GM19328 (cell line): ENCODE data around the gene OCA2.
"Not testable (repeated sequence)": the region's sequence is repeated elsewhere in the genome, so short reads cannot be mapped to it uniquely, and the experiment has no call there.

Experiments
- ATAC-seq: cut with Tn5 transposase; IDR thresholded peaks from one replicate; pipeline ENCODE4 v1.9.1; 2021; ENCODE audit warnings: mild to moderate bottlenecking, moderate library complexity; ENCODE audit not compliant: unreplicated experiment

OCA2 gene

GRCh38 chr15:27787931-27788330 lies 311.2 kb downstream of the OCA2 start:
- ATAC-seq = no peak

- no peak for ATAC-seq
Measured at GRCh38 chr15:27784107-27784506, 315.0 kb downstream of the OCA2 start.

GRCh38 chr15:27783678-27784077 lies 315.4 kb downstream of the OCA2 start:
- no peak for ATAC-seq

- no peak for ATAC-seq
Measured at GRCh38 chr15:27782125-27782524, 317.0 kb downstream of the OCA2 start.

- no peak for ATAC-seq
Measured at GRCh38 chr15:27776501-27776900, 322.6 kb downstream of the OCA2 start.

GRCh38 chr15:27774638-27775037 lies 324.5 kb downstream of the OCA2 start:
- no peak for ATAC-seq

- no peak for ATAC-seq
Measured at GRCh38 chr15:27774191-27774590, 324.9 kb downstream of the OCA2 start.

GRCh38 chr15:27771892-27772291 lies 327.2 kb downstream of the OCA2 start:
- no peak for ATAC-seq

GRCh38 chr15:27770769-27771554 lies 328.2 kb downstream of the OCA2 start:
- ATAC-seq = no peak

GRCh38 chr15:27770086-27770607 lies 329.0 kb downstream of the OCA2 start:
- no peak for ATAC-seq

- no peak for ATAC-seq
Measured at GRCh38 chr15:27769652-27770051, 329.5 kb downstream of the OCA2 start.

- no peak for ATAC-seq
Measured at GRCh38 chr15:27768732-27769475, 330.2 kb downstream of the OCA2 start.

GRCh38 chr15:27767918-27768640 lies 331.0 kb downstream of the OCA2 start:
- no peak for ATAC-seq

- not testable (repeated sequence) for ATAC-seq
Measured at GRCh38 chr15:27767430-27767829, 331.7 kb downstream of the OCA2 start.

- ATAC-seq = no peak
Measured at GRCh38 chr15:27764339-27764738, 334.8 kb downstream of the OCA2 start.

- ATAC-seq = no peak
Measured at GRCh38 chr15:27763514-27763913, 335.6 kb downstream of the OCA2 start.

GRCh38 chr15:27762471-27762870 lies 336.6 kb downstream of the OCA2 start:
- no peak for ATAC-seq

GRCh38 chr15:27757052-27757451 lies 342.1 kb downstream of the OCA2 start:
- ATAC-seq = no peak

GRCh38 chr15:27752691-27753090 lies 346.4 kb downstream of the OCA2 start:
- ATAC-seq = no peak

GRCh38 chr15:27747997-27748396 lies 351.1 kb downstream of the OCA2 start:
- ATAC-seq = no peak

- ATAC-seq = no peak
Measured at GRCh38 chr15:27746401-27746955, 352.6 kb downstream of the OCA2 start.
